GM18508 (cell line): Measurements from ENCODE around the gene KMT2D.

Experiments
- ATAC-seq: cut with Tn5 transposase; IDR thresholded peaks from one replicate; pipeline ENCODE4 v1.9.1; 2021; ENCODE audit warnings: moderate number of reproducible peaks; ENCODE audit not compliant: insufficient read depth, unreplicated experiment

Gene KMT2D

GRCh38 chr12:49054096-49054495 is 6.5 kb downstream of the KMT2D start:
- ATAC-seq, result no peak

GRCh38 chr12:49052451-49053208 is 8.0 kb downstream of the KMT2D start:
- ATAC-seq, result no peak

GRCh38 chr12:49051777-49052438 is 8.7 kb downstream of the KMT2D start:
- no peak for ATAC-seq

- no peak for ATAC-seq
These were observed 9.2 kb downstream of the KMT2D start for GRCh38 chr12:49051373-49051764.

GRCh38 chr12:49050507-49051372 is 9.9 kb downstream of the KMT2D start:
- ATAC-seq, result no peak

GRCh38 chr12:49049566-49050224 is 10.9 kb downstream of the KMT2D start:
- no peak for ATAC-seq

GRCh38 chr12:49048953-49049352 is 11.6 kb downstream of the KMT2D start:
- ATAC-seq, result no peak

GRCh38 chr12:49046129-49046895 is 14.3 kb downstream of the KMT2D start:
- ATAC-seq, result no peak

GRCh38 chr12:49044660-49045059 is 15.9 kb downstream of the KMT2D start:
- no peak for ATAC-seq

GRCh38 chr12:49043856-49044258 is 16.7 kb downstream of the KMT2D start:
- ATAC-seq, result no peak

GRCh38 chr12:49043241-49043640 is 17.4 kb downstream of the KMT2D start:
- no peak for ATAC-seq

GRCh38 chr12:49041881-49042484 is 18.6 kb downstream of the KMT2D start:
- no peak for ATAC-seq

GRCh38 chr12:49041036-49041880 is 19.3 kb downstream of the KMT2D start:
- ATAC-seq, result no peak

- ATAC-seq, result no peak
These were observed 20.2 kb downstream of the KMT2D start for GRCh38 chr12:49040364-49040855.

GRCh38 chr12:49039421-49040363 is 20.9 kb downstream of the KMT2D start:
- ATAC-seq, result no peak

- ATAC-seq, result no peak
These were observed 22.2 kb downstream of the KMT2D start for GRCh38 chr12:49038291-49038955.

GRCh38 chr12:49037947-49038237 is 22.7 kb downstream of the KMT2D start:
- ATAC-seq, result no peak
